ENCODE results near the gene ASIC2. TPM values are rescaled to one million over a fixed set of nuclear protein-coding genes. Genes with fewer than 3 reads are reported as not detected.

The ASIC2 gene
- total RNA-seq, 1 donor from 2014 or later, result not detected

DNA sequence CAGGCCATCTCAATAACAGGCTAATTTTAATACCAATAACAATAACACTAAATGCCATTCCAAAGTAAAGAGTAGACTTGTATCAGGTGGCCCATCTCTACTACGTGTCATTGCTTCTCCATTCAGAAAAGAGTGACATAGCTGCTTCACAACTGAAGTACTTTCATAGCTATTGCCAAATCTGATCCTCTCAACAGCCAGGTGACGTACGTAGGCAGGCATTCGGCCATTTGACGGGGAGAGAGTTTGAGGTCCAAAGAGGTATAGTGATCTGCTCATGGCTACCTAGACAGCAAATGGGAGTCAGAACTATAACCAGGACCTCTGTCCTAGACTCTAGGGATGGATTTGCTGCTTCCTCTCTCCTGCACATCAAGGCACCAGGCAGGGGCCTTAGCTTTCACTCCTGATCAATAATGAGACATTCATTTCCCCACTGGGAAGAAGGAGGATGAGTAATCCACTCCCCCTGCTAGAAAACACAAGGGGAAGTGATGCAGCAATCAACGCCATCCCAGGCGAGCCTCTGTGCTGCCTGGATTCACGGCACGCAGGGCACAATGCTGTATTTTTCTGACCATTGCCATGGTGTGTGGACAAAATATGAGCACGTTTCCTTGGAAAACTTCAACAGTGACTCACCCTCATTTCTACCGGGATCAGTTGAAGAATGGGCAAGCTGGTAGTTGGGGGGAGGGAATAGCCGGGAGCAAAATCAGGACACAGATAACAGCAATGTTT lies 220.5 kb downstream of the ASIC2 start:
- Histone ChIP-seq H3K27me3 (no peaks in the 10 kb centered on the region), H3K9me3 (no peaks in the 10 kb centered on the region), H3K27ac (no peak overlapping the region), H3K4me3 (no peak overlapping the region), H3K4me1 (no peaks in the 10 kb centered on the region), H3K36me3 (no peaks in the 10 kb centered on the region)
- intact Hi-C loops (cut with DNase I), result no loop called here
- no peak for DNase-seq (ENCODE audit: low spot score in 2 of 2)
- TF ChIP-seq, protein P1, sequence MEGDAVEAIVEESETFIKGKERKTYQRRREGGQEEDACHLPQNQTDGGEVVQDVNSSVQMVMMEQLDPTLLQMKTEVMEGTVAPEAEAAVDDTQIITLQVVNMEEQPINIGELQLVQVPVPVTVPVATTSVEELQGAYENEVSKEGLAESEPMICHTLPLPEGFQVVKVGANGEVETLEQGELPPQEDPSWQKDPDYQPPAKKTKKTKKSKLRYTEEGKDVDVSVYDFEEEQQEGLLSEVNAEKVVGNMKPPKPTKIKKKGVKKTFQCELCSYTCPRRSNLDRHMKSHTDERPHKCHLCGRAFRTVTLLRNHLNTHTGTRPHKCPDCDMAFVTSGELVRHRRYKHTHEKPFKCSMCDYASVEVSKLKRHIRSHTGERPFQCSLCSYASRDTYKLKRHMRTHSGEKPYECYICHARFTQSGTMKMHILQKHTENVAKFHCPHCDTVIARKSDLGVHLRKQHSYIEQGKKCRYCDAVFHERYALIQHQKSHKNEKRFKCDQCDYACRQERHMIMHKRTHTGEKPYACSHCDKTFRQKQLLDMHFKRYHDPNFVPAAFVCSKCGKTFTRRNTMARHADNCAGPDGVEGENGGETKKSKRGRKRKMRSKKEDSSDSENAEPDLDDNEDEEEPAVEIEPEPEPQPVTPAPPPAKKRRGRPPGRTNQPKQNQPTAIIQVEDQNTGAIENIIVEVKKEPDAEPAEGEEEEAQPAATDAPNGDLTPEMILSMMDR (IDR thresholded peaks at IDR 0.05), result no peak

DNA sequence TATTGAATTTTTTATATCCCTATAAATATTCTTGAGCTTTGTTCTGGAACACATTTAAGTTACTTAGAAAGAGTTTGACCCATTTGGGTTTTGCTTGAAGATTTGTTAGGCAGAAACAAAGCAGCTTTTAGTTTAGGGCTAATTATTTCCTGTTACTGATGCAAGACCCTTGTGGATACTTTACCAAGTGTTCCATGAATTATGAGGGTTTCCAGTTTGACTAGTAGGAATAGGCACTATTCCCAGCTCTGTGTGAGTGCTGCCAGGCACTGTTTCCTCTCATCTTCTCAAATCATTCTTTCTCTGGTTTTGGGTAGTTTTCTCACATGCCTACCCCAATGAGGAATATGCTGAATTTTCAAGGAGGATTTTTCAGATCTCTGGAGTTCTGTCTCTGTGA lies 221.4 kb downstream of the ASIC2 start:
- no peak for DNase-seq (ENCODE audit: low spot score in 2 of 2)
- no peak overlapping the region for H3K4me3 ChIP-seq
- no peaks in the 10 kb centered on the region for H3K36me3 ChIP-seq
- TF ChIP-seq, protein P1 (IDR thresholded peaks at IDR 0.05), result no peak
- no peaks in the 10 kb centered on the region for H3K9me3 ChIP-seq
- H3K27ac ChIP-seq, result no peak overlapping the region
- intact Hi-C loops (cut with DNase I), result no loop called here
- no peaks in the 10 kb centered on the region for H3K4me1 ChIP-seq
- H3K27me3 ChIP-seq, result no peaks in the 10 kb centered on the region

DNA sequence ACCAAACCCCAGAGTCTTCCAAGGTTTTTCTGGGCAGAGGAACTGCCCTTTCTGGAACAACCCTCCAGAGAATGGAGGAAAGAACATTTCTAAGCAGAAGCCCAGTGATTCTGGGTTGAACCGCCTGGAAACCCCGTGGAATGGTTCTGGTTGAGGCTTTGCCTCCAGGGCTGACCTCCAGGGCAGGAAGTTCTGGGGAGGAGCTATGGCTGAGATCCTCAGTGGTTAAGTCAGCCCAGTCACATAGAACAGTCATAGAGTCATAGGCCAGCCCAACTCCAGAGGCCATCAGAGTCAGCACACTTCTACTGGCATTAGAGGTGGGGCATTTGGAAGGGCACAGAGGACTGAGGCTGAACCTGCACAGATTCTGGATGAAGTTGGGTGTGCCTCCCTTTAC lies 235.5 kb downstream of the ASIC2 start:
- TF ChIP-seq, protein P1 (IDR thresholded peaks at IDR 0.05), result no peak
- intact Hi-C loops (cut with DNase I), result no loop called here
- Histone ChIP-seq H3K9me3 (no peaks in the 10 kb centered on the region), H3K4me1 (peaks cover 0 to 6% of the 10 kb centered on the region in 2 donors), H3K27ac (no peak overlapping the region), H3K36me3 (no peaks in the 10 kb centered on the region), H3K27me3 (no peaks in the 10 kb centered on the region), H3K4me3 (no peak overlapping the region)
- DNase-seq (ENCODE audit: low spot score in 2 of 2), result no peak

DNA sequence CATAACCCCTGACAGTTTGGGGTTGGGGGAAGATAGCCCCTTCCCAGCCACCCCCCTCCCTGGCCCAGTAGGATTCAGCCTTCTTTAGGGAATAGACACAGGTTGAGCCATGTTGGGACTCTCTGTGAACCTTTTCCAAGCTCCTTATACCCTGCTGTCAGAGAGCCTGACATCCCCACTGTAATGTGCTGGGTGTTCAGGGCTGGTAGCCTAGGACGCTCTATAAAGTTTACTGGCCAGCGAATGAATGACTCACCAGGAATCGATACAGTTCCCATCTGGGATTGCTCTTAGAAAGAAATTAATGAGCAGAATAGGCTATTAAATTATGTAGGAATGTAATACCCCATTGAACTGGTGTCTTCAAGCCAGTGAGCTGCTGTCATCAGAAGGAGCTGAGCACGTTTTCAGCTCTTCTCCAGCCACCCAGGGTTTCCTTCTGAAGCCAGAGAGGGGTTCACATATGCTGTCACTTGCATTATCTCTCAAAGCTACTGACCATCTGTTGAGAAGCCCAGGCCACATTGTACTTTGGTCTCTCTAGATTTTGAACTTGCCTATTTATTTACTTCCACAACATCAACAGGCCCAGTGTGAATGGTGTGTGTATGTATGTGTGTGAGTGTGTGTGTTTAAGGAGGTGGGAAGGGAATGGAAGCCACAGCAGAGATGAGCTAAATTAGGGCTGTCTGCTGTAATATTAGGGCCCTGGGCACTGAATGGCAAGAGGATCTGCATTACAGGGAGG lies 236.5 kb downstream of the ASIC2 start:
- DNase-seq (ENCODE audit: low spot score in 2 of 2), result no peak
- H3K27me3 ChIP-seq, result no peaks in the 10 kb centered on the region
- H3K4me1 ChIP-seq, result peaks cover 0 to 6% of the 10 kb centered on the region in 2 donors
- TF ChIP-seq, protein P1 (IDR thresholded peaks at IDR 0.05), result no peak
- no peak overlapping the region for H3K27ac ChIP-seq
- H3K4me3 ChIP-seq, result no peak overlapping the region
- H3K9me3 ChIP-seq, result no peaks in the 10 kb centered on the region
- intact Hi-C loops (cut with DNase I), result no loop called here
- H3K36me3 ChIP-seq, result no peaks in the 10 kb centered on the region

GRCh38 chr17:33055746-33056145 lies 237.3 kb downstream of the ASIC2 start:
- H3K27ac ChIP-seq, result peak overlapping the region in 1 of 2 donors; percentile 34
- no peaks in the 10 kb centered on the region for H3K9me3 ChIP-seq
- no peak for DNase-seq (ENCODE audit: low spot score in 2 of 2)
- peak overlapping the region in 1 of 2 donors; percentile 3 for H3K4me3 ChIP-seq
- no peaks in the 10 kb centered on the region for H3K36me3 ChIP-seq
- H3K27me3 ChIP-seq, result no peaks in the 10 kb centered on the region
- TF ChIP-seq, protein P1 (IDR thresholded peaks at IDR 0.05), result no peak
- peaks cover 0 to 6% of the 10 kb centered on the region in 2 donors for H3K4me1 ChIP-seq
- intact Hi-C loops (cut with DNase I), result no loop called here

Measured in ascending aorta (tissue), 2 donors.